ENCODE data around the gene FNTB. TPM values are rescaled to one million over a fixed set of nuclear protein-coding genes. Genes with fewer than 3 reads are reported as not detected.

FNTB gene
- total RNA-seq, 1 donor from 2014 or later, result 18.1 TPM

GRCh38 chr14:64971943-64972791, 14.5 kb upstream of the FNTB start, which contains the start of gene RAB15:
RAB15 (minus strand) TSS chr14:64972336; CDS start chr14:64972076, 260 bp downstream.
- intact Hi-C loops (cut with micrococcal nuclease), result no loop called here
- DNase-seq (peak; percentile 70), ATAC-seq (peak; percentile 83)

GRCh38 chr14:64973026-64973442, 13.7 kb upstream of the FNTB start:
- no peak for DNase-seq
- intact Hi-C loops (cut with micrococcal nuclease), result no loop called here
- ATAC-seq, result no peak

- no peak for DNase-seq
- intact Hi-C loops (cut with micrococcal nuclease), result no loop called here
- no peak for ATAC-seq
Measured at GRCh38 chr14:64973826-64974225, 12.9 kb upstream of the FNTB start.

DNA sequence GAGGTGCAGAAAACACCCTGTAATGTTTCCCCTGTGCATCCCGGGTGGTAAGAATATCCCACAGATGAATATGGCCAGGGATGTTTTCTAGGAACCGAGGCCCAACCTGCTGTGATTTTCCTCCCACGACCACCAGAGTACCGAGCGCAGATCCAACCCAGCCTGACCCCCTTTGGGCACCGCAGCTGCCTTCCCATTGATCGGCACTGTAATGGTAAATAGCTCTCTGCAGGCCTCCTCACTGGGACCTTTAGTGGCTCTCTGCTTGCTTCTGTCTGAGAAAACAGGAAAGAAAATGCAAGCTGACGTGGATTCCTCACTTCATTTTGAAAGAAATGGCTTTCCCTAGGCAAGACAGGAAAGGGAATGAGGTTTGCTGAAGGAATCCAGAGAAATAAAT, 12.1 kb upstream of the FNTB start:
- no peak for ATAC-seq
- intact Hi-C loops (cut with micrococcal nuclease), result no loop called here
- DNase-seq, result no peak

DNA sequence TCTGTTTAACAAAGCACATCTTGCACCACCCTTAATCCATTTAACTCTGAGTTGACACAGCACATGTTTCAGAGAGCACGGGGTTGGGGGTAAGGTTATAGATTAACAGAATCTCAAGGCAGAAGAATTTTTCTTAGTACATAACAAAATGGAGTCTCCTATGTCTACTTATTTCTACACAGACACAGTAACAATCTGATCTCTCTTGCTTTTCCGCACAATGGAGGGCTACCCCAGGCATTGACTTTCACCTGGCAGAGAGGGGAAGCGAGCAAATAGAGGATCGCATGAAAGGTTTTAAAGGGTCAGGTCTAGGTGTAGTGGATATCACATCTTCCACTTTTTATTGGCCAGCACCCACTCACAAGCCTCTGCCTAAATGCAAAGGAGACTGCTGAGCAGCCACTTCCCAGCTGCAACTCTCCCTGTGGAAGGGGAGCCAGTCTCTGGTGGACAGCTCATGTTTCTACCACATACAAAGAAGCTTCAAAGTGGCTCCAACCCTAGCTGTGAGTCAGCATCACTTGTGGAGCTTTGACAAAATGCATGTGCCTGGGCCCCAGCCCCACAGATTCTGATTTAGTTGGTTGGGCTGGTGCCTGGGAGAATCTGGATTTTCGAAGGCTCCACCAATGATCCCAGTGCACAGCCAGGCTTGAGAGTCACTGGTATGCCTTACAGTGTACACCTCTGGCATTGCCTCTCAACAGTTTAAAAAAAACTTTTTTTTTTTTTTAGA, 7.2 kb upstream of the FNTB start:
- intact Hi-C loops (cut with micrococcal nuclease), result no loop called here
- ATAC-seq (no peak), DNase-seq (no peak)

DNA sequence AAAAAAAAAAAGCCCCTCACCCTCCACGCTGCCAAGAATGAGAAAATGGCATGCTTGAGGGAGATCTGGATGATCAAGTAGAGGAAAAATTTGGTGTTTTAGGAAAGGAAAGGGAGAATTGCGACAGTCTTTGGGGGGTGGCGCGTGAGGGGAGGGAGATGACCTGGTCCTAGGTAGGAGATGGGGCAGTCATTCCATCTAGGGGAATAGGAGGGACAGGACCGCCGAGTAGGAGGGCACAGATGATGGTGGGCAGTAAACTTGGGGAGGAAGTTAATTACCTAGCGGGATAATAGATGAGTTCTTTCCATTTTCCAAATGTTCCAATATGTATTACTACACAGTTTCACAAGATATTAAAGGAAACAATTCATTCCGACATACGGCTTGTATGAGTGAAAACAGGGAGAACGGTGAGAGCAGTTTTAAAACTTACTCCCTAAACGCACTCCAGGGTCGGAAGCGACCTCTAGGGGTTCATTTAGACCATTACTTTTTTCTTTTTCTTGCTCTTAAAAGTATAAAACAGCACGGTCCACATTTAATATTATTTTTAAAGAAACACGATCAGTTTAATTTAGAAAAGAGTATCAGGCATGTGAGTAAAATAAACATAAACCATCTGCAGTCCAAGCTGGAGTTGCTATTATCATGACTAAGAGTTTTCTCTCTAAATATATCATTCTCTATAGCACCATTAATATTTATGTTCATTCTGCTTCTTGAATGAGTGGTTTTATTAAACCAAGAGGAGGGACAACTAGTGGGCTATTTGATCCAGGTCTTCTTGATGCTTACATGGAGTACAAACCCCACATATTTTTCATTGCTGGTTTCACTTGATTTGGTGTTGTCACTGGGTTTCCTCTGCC, 3.0 kb upstream of the FNTB start:
- ATAC-seq (no peak), DNase-seq (no peak)
- intact Hi-C loops (cut with micrococcal nuclease), result no loop called here

- intact Hi-C loops (cut with micrococcal nuclease), result no loop called here
- DNase-seq (no peak), ATAC-seq (no peak)
Measured at GRCh38 chr14:64987438-64987767, 708 bp downstream of the FNTB start.

GRCh38 chr14:64990296-64990695, 3.6 kb downstream of the FNTB start:
- ATAC-seq (no peak), DNase-seq (no peak)
- intact Hi-C loops (cut with micrococcal nuclease), result no loop called here

GRCh38 chr14:64990939-64991338, 4.2 kb downstream of the FNTB start:
- ATAC-seq, result no peak
- DNase-seq, result no peak
- intact Hi-C loops (cut with micrococcal nuclease), result no loop called here

GRCh38 chr14:64992328-64992885, 5.7 kb downstream of the FNTB start:
- intact Hi-C loops (cut with micrococcal nuclease), result no loop called here
- ATAC-seq, result no peak
- no peak for DNase-seq

DNA sequence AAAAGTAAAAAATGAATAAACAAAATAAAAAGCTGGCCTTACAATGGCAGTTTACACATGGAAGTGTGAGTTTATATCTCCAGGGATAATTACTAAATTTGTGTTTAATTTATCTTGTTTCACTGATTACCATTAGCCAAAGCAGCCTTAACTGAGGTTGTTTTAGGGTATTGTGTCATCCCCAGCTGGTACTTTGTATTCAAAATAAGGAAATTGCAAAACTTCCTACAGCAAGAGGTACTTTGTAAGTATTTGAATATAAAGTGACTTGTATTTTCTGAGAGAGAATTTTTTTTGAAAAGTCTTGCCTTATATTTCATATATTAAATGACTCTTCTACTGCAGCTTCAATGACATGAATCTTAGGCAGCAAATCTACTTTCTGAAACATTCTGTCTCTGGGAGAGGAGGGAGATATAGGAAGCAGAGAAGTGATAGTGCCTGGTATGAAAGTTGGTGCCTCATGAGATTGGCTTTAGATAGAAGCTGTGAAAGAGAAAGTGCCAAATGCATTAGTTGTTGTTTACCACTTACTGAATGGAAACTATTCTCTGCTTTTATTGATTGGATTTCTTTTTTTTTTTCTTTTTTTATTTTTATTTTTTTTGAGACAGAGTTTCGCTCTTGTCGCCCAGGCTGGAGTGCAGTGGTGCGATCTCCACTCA, 6.7 kb downstream of the FNTB start:
- no peak for ATAC-seq
- no peak for DNase-seq
- intact Hi-C loops (cut with micrococcal nuclease), result no loop called here

DNA sequence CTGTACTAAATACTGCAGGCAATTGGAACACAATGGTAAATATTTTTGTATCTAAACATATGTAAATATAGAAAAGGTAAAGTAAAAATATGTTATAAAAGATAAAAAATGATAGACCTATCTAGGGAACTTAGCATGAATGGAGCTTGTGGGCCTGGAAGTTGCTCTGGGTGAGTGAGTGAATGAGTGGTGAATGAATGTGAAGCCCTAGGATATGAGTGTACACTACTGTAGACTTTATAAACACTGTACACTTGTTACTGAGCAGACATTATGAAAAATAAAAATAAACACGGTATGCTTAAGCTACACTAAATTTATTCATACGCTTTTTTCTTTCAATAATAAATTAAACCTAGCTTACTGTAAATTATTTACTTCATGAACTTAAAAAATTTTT, 7.8 kb downstream of the FNTB start:
- intact Hi-C loops (cut with micrococcal nuclease), result no loop called here
- DNase-seq, result no peak
- ATAC-seq, result no peak

GRCh38 chr14:64995291-64995690, 8.6 kb downstream of the FNTB start:
- no peak for ATAC-seq
- DNase-seq, result no peak
- intact Hi-C loops (cut with micrococcal nuclease), result no loop called here

DNA sequence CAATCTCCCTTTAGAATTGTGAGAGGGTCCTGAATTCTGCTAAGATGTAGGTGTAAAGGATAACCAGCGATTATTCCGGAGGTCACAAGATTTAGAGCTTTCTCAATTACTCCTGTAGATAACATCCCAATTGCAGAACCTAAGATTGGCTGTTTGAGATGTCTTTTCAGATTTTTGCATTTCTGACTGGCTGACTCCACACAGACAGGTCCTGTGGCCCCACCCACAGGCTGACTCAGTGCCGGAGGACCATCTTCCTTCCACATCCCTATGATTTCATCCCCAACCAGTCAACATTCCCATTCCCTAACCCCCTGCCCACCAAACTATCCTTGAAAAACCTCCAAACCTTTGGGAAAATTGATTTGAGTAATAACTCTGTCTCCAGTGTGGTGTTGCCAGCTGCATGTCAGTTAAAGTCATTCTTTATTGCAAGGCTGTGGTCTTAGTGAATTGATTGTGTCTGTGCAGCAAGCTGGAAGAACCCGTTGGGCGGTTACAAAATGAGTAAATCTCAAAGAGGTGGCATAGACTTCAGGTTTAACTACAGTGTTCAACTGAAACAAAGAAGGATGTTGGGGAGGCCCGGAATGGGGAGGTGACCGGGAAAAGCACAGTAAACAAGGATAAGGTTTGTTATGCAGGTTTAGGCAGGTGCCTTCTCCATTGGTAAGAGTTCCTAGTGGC, 10.6 kb downstream of the FNTB start:
- intact Hi-C loops (cut with micrococcal nuclease), result no loop called here

DNA sequence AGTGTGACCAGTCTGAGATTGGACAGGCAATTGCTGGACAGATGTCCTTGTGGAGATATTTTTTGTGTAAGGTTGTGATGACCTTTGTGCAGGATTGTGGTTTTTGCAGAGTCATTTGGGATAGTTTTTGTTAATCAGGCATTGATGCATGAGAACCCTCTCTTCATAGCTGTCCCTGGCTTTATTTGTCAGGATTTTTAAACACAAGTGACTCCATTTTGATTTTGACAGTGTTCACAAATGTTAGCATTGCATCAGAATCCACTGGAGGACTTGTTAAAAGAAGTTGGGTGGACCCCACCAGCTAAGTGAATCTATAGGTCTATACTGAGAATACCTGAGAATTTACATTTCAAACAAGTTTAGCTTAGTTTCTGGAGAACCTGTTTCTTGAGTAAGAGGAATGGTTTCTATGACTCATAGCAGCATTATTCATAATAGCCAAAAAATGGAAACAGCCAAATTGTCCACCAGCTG, 11.8 kb downstream of the FNTB start:
- no peak for DNase-seq
- no peak for ATAC-seq
- intact Hi-C loops (cut with micrococcal nuclease), result no loop called here

More for the DNA sequence above, 10.6 kb downstream of the FNTB start:
- ATAC-seq (no peak), DNase-seq (no peak)

DNA sequence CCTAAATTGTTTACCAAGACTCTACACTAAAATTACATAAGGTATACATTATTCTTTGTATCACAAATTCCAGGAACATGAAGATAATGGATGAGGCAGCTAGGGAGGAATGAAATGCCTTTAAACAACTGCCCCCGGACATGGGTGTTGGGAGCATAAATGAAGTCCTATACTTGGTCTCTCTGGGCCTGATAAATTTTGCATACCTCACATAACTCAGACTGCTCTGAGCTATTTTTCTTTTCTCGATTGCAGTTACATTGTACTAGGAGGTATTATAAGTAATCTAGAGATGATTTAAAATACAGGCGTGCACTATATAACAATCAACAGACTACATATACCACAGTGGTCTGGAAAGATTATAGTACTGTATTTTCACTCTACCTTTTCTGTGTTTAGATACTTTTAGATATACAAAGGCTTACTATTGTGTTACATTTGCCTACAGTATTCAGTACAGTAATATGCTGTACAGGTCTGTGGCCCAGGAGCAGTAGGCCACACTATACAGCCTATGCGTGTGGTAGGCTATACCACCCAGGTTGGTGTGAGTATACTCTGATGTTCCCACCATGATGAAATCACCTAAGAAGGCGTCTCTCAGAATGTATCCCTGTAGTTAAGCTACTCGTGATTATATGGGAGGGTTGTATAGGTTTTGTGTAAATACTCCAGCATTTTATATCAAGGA, 14.3 kb downstream of the FNTB start:
- peak; percentile 58 for ATAC-seq
- intact Hi-C loops (cut with micrococcal nuclease), result no loop called here
- no peak for DNase-seq

GRCh38 chr14:65001723-65002122, 15.0 kb downstream of the FNTB start:
- DNase-seq (no peak), ATAC-seq (no peak)
- intact Hi-C loops (cut with micrococcal nuclease), result no loop called here

Data from left ventricle myocardium superior (tissue), 1 donor.